HEK293 (cell line): ENCODE measurements around the gene NHSL2.
A peak's percentile ranks its signal among the peaks of the same experiment; 100 is the strongest.

Experiments
- CTCF ChIA-PET: fragments of 350-600 bp; formaldehyde crosslinking; extraction: SDS; loops from one replicate; lab custom pipeline; 2021; ENCODE audit warnings: antibody characterized with exemption; lab: Yijun Ruan, JAX
- POLR2A ChIA-PET: fragments of 300-600 bp; formaldehyde crosslinking; extraction: SDS; loops from one replicate; lab custom pipeline; 2020; ENCODE audit warnings: antibody characterized with exemption, inconsistent platforms; lab: Yijun Ruan, JAX
- H3K27ac ChIP-seq: fragments of 200-500 bp; sonication (Bioruptor generic); 2 replicates; pipeline ENCODE4 v1.5.1; 2014; ENCODE audit warnings: low read depth, low read length, control low read depth, inconsistent platforms; ENCODE audit errors: extremely low read depth
- H3K36me3 ChIP-seq, 2 experiments: fragments of 200-500 bp in 1 of 2; sonication (Bioruptor generic) in 1 of 2; 1 replicate in 1 of 2; 2 replicates in 1 of 2; pipeline ENCODE4 v1.5.1; 2014 to 2017; ENCODE audit warnings: inconsistent platforms in 2 of 2, low read length in 2 of 2; ENCODE audit not compliant: control insufficient read depth in 2 of 2, insufficient read depth in 1 of 2
- H3K4me1 ChIP-seq: fragments of 200-500 bp; sonication (Bioruptor generic); 2 replicates; pipeline ENCODE4 v1.5.1; 2014; ENCODE audit warnings: mild to moderate bottlenecking, low read length, inconsistent platforms; ENCODE audit not compliant: control insufficient read depth, insufficient read depth
- H3K4me3 ChIP-seq: 2 replicates; pipeline ENCODE4 v1.5.1; 2011; ENCODE audit warnings: low read depth, mild to moderate bottlenecking, control low read depth, low read length, moderate library complexity
- H3K9me3 ChIP-seq: fragments of 200-500 bp; sonication (Bioruptor generic); 2 replicates; pipeline ENCODE4 v1.5.1; 2014; ENCODE audit warnings: low read depth, low read length, inconsistent platforms; ENCODE audit not compliant: control insufficient read depth, insufficient read depth
- HIC1 ChIP-seq: fragments of 450-650 bp; formaldehyde crosslinking; IDR thresholded peaks from 2 replicates; pipeline ENCODE4 v1.5.1; 2016; ENCODE audit warnings: missing biosample characterization, missing genetic modification characterization
- KLF17 ChIP-seq: fragments of 450-650 bp; formaldehyde crosslinking; IDR thresholded peaks from 2 replicates; pipeline ENCODE4 v1.5.1; 2016; ENCODE audit warnings: missing biosample characterization, missing genetic modification characterization
- KLF9 ChIP-seq: fragments of 450-650 bp; formaldehyde crosslinking; IDR thresholded peaks from 2 replicates; pipeline ENCODE4 v1.5.1; 2016; ENCODE audit warnings: missing biosample characterization, missing genetic modification characterization, low read depth
- PRDM1 ChIP-seq: fragments of 450-650 bp; formaldehyde crosslinking; IDR thresholded peaks from 2 replicates; pipeline ENCODE4; 2016; ENCODE audit warnings: missing biosample characterization, missing genetic modification characterization
- SALL2 ChIP-seq: fragments of 450-650 bp; formaldehyde crosslinking; IDR thresholded peaks from 2 replicates; pipeline ENCODE4 v1.5.0; 2017; ENCODE audit warnings: missing biosample characterization, mild to moderate bottlenecking, missing genetic modification characterization, borderline replicate concordance
- ZBTB48 ChIP-seq: fragments of 450-650 bp; formaldehyde crosslinking; IDR thresholded peaks from 2 replicates; pipeline ENCODE4 v1.5.1; 2016; ENCODE audit warnings: missing biosample characterization, missing genetic modification characterization
- ZFHX2 ChIP-seq: fragments of 450-650 bp; formaldehyde crosslinking; conservative IDR thresholded peaks from 2 replicates; pipeline ENCODE4 v1.5.1; 2016; ENCODE audit warnings: missing biosample characterization, missing genetic modification characterization
- ZIC2 ChIP-seq: fragments of 450-650 bp; formaldehyde crosslinking; IDR thresholded peaks from 2 replicates; pipeline ENCODE4 v1.5.1; 2016; ENCODE audit warnings: missing biosample characterization, missing genetic modification characterization
- ZNF202 ChIP-seq: fragments of 450-650 bp; formaldehyde crosslinking; IDR thresholded peaks from 2 replicates; pipeline ENCODE4 v1.5.1; 2016; ENCODE audit warnings: missing biosample characterization, missing genetic modification characterization, borderline replicate concordance
- ZNF223 ChIP-seq: fragments of 450-650 bp; formaldehyde crosslinking; IDR thresholded peaks from 2 replicates; pipeline ENCODE4 v1.5.1; 2016; ENCODE audit warnings: missing biosample characterization, missing genetic modification characterization
- ZNF292 ChIP-seq: fragments of 450-650 bp; formaldehyde crosslinking; IDR thresholded peaks from 2 replicates; pipeline ENCODE4 v1.5.1; 2016; ENCODE audit warnings: low read depth, missing biosample characterization, missing genetic modification characterization, borderline replicate concordance
- ZNF530 ChIP-seq: fragments of 450-650 bp; formaldehyde crosslinking; IDR thresholded peaks from 2 replicates; pipeline ENCODE4 v1.5.1; 2016; ENCODE audit warnings: low read depth, missing biosample characterization, missing genetic modification characterization
- ZNF561 ChIP-seq: fragments of 450-650 bp; IDR thresholded peaks from 2 replicates; pipeline ENCODE4 v1.5.1; 2018; ENCODE audit warnings: missing biosample characterization, missing genetic modification characterization, borderline replicate concordance
- ZNF658 ChIP-seq: fragments of 450-650 bp; formaldehyde crosslinking; IDR thresholded peaks from 2 replicates; pipeline ENCODE4; 2016; ENCODE audit warnings: missing biosample characterization, missing genetic modification characterization
- ZSCAN18 ChIP-seq: fragments of 450-650 bp; formaldehyde crosslinking; IDR thresholded peaks from 2 replicates; pipeline ENCODE4 v1.5.1; 2016; ENCODE audit warnings: missing biosample characterization, missing genetic modification characterization
- TF ChIP-seq, protein P1 (sequence below): fragments of 450-650 bp; formaldehyde crosslinking; IDR thresholded peaks from 2 replicates; pipeline ENCODE4 v1.5.1; 2017; ENCODE audit warnings: missing biosample characterization, mild to moderate bottlenecking, missing genetic modification characterization, moderate library complexity

The NHSL2 gene

GRCh38 chrX:72038868-72039267 lies 128.2 kb downstream of the NHSL2 start:
- H3K27ac ChIP-seq, result no peak overlapping the region
- no peak overlapping the region for H3K4me3 ChIP-seq
- no peaks in the 10 kb centered on the region for H3K36me3 ChIP-seq
- H3K4me1 ChIP-seq, result no peaks in the 10 kb centered on the region
- ChIA-PET POLR2A (no interaction called here), CTCF (interaction anchor here (0.5 to 0.7 kb wide), 3 partner anchors 17 to 435 kb away, joined by 3 to 6 read pairs (median 5); no protein-coding TSS in a partner anchor)
- H3K9me3 ChIP-seq, result peaks cover 4% of the 10 kb centered on the region
- TF ChIP-seq PRDM1 (peak; percentile 100), ZIC2 (tag by site-specific recombination) (no peak), ZFHX2 (no peak), ZNF530 (tag by site-specific recombination) (0 out of 2 replicates have a peak, but pooled peaks have one; percentile 65), KLF17 (tag by site-specific recombination) (no peak), ZNF658 (tag by site-specific recombination) (no peak)

GRCh38 chrX:72040506-72040905 lies 129.9 kb downstream of the NHSL2 start:
- peaks cover 4% of the 10 kb centered on the region for H3K9me3 ChIP-seq
- TF ChIP-seq SALL2 (no peak), KLF9 (no peak), ZNF292 (tag by site-specific recombination) (no peak), ZIC2 (tag by site-specific recombination) (no peak), ZBTB48 (tag by site-specific recombination) (no peak), ZNF658 (tag by site-specific recombination) (no peak), HIC1 (no peak)
- TF ChIP-seq, all 188 proteins: peak for 0
- no peaks in the 10 kb centered on the region for H3K4me1 ChIP-seq
- H3K4me3 ChIP-seq, result no peak overlapping the region
- POLR2A ChIA-PET, result no interaction called here
- CTCF ChIA-PET, result interaction anchor here (0.6 to 2.8 kb wide), 6 partner anchors 8 to 19 kb away, joined by 3 to 13 read pairs (median 4); no protein-coding TSS in a partner anchor
- no peak overlapping the region for H3K27ac ChIP-seq
- no peaks in the 10 kb centered on the region for H3K36me3 ChIP-seq

- Histone ChIP-seq H3K9me3 (peaks cover 4% of the 10 kb centered on the region; the same call in 1 of the 2 replicates), H3K27ac (no peak overlapping the region), H3K4me1 (no peaks in the 10 kb centered on the region)
- no peak for TF ChIP-seq ZNF223
- TF ChIP-seq ZSCAN18 (tag by site-specific recombination), result no peak
- TF ChIP-seq ZNF561 (tag by site-specific recombination), result no peak
- no peak for TF ChIP-seq ZNF202 (tag by site-specific recombination)
- TF ChIP-seq, protein P1, sequence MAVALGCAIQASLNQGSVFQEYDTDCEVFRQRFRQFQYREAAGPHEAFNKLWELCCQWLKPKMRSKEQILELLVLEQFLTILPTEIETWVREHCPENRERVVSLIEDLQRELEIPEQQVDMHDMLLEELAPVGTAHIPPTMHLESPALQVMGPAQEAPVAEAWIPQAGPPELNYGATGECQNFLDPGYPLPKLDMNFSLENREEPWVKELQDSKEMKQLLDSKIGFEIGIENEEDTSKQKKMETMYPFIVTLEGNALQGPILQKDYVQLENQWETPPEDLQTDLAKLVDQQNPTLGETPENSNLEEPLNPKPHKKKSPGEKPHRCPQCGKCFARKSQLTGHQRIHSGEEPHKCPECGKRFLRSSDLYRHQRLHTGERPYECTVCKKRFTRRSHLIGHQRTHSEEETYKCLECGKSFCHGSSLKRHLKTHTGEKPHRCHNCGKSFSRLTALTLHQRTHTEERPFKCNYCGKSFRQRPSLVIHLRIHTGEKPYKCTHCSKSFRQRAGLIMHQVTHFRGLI (tag by site-specific recombination), result no peak
- TF ChIP-seq, all 188 proteins: peak for 0
- CTCF ChIA-PET, result interaction anchor here (1.2 to 2.8 kb wide), 5 partner anchors 9 to 86 kb away, joined by 4 to 13 read pairs (median 5); no protein-coding TSS in a partner anchor
- Histone ChIP-seq H3K36me3 (no peaks in the 10 kb centered on the region), H3K4me3 (no peak overlapping the region)
- POLR2A ChIA-PET, result interaction anchor here (0.9 kb wide), 1 partner anchor 91 kb away, joined by 3 read pairs; the partner anchor contains the start of gene RTL5
Measured at GRCh38 chrX:72041176-72041575, 130.5 kb downstream of the NHSL2 start.
